ENCODE results near the gene COX19. TPM values are rescaled to one million over a fixed set of nuclear protein-coding genes. Genes with fewer than 3 reads are reported as not detected.
A peak's percentile ranks its signal among the peaks of the same experiment; 100 is the strongest.

COX19 gene
- total RNA-seq, 1 donor from 2014 or later, result 9.4 TPM

DNA sequence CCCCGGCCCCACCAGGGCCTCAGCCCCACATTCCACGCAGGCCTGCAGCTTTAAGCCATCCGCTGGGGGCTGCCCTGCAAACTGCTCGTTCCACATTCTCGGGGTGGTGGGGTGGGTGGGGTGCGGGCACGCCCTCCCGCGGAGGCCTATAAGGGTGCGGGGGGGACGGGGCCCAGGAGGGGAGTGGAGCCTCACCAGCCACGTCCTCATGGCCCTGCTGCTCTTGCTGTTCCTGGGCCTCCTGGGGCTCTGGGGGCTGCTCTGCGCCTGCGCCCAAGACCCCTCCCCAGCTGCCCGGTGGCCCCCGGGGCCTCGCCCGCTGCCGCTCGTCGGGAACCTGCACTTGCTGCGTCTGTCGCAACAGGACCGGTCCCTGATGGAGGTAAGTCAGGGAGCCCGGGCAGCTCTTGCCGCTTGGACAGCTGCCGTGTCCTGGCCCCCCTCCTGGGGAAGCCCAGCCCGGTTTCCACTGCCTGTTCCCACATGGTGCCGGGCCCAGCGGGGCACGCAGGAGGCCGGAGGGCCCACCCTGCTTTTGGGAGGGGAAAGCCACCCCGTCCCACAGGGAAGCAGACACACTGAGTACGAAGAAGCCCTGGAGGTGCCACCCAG lies 7.8 kb upstream of the COX19 start, which contains the start of gene CYP2W1:
Gene CYP2W1, plus strand, starts transcription at position 178 of the 612 bp plus-strand sequence. Its CDS starts 31 bp downstream, at position 209.
- peaks cover 27% of the 10 kb centered on the region for H3K27me3 ChIP-seq
- no peak within 1 kb of the TSS for H3K27ac ChIP-seq
- no peaks in the 10 kb centered on the region for H3K36me3 ChIP-seq
- H3K4me1 ChIP-seq, result no peaks in the 10 kb centered on the region
- intact Hi-C loops (cut with DNase I), result no loop called here
- ATAC-seq (peak; percentile 7), DNase-seq (peak; percentile 63)
- no peaks in the 10 kb centered on the region for H3K9me3 ChIP-seq
- TF ChIP-seq CTCF (IDR thresholded peaks at IDR 0.05), result no peak
- H3K4me3 ChIP-seq, result no peak within 1 kb of the TSS

DNA sequence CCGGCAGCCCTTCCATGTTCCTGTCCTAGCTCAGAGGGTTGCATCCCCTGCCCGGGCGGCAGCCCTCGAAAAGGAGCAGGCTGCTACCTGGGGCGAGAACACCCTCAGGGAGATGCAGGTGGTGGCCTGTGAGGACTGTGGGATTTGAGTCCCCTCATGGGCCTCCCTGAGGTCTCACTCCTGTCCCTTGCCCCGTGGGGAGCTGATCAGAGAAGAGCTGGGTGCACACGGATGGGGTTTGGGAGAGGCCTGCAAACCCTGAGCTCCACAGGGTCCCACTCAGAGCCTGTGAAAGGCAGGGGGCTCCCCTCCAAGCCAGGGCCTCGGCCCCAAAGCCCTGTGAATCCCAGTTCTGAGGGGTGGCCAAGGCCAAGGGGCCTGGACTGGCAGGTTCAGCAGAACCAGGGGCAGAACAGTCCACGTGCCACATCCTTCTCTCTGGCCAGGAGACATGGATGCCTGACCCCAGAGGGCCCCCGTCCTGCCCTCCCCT lies 7.2 kb upstream of the COX19 start:
- Histone ChIP-seq H3K36me3 (no peaks in the 10 kb centered on the region), H3K4me3 (no peak overlapping the region), H3K27ac (no peak overlapping the region), H3K9me3 (no peaks in the 10 kb centered on the region), H3K4me1 (no peaks in the 10 kb centered on the region), H3K27me3 (peaks cover 22% of the 10 kb centered on the region)
- intact Hi-C loops (cut with DNase I), result no loop called here
- no peak for DNase-seq
- ATAC-seq, result no peak
- no peak for TF ChIP-seq CTCF (IDR thresholded peaks at IDR 0.05)

DNA sequence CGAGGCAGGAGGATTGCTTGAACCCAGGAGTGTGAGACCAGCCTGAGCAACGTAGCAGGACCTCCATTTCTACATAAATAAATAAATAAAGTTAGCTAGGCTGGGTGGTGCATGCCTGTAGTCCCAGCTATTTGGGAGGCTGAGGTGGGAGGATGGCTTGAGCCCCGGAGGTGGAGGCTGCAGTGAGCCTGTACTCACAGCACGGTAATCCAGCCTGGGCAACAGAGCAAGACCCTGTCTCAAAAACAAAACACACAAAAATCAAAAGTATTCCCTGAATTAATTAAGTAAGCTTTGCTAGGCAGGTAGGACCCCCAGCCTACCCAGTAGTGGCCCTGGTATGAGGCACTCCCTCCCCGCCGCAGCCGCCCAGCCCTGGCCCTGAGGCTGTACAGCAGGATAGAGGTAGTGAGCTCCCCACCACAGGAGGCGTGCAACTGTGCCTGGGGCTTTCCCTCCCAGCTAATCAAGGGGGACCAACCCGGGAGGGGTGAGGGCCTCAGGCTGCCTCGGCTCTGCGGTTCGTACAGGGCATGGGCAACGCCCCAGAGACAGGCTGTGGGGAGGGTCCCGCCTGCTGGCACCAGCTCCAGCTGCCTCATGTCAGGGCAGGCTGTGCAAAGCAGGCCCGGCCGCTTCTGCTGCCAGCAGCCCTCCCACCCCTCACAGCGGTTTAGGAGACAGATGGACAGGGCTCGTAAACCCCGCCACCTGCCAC lies 6.6 kb upstream of the COX19 start:
- intact Hi-C loops (cut with DNase I), result no loop called here
- Histone ChIP-seq H3K4me1 (no peaks in the 10 kb centered on the region), H3K36me3 (no peaks in the 10 kb centered on the region), H3K4me3 (no peak overlapping the region), H3K27ac (no peak overlapping the region), H3K9me3 (no peaks in the 10 kb centered on the region), H3K27me3 (peaks cover 19% of the 10 kb centered on the region)
- ATAC-seq, result no peak
- DNase-seq, result peak; percentile 63
- TF ChIP-seq CTCF (IDR thresholded peaks at IDR 0.05), result no peak

- H3K4me3 ChIP-seq, result no peak overlapping the region
- no peak for ATAC-seq
- no peak for DNase-seq
- no peaks in the 10 kb centered on the region for H3K4me1 ChIP-seq
- no peak for TF ChIP-seq CTCF (IDR thresholded peaks at IDR 0.05)
- intact Hi-C loops (cut with DNase I), result no loop called here
- H3K9me3 ChIP-seq, result no peaks in the 10 kb centered on the region
- peaks cover 8% of the 10 kb centered on the region for H3K27me3 ChIP-seq
- H3K36me3 ChIP-seq, result no peaks in the 10 kb centered on the region
- no peak overlapping the region for H3K27ac ChIP-seq
Measured at GRCh38 chr7:979886-980571, 4.7 kb upstream of the COX19 start.

DNA sequence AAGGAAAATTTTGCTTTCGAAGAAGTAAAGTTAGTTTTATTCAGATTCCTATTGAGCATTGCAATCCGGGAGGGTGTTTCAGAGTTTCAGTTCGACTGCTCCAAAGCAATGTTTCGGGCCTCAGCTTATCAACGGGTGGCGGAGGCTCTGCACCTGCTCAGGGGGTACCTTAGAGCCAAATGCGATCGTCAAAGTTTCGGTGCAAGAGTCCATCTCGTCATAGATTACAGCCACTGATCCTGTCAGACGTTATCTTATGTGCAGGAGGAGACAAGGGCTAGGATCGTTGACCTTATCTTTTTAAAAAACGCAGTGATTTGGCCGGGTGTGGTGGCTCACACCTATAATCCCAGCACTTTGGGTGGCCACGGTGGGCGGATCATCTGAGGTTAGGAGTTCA lies 3.8 kb upstream of the COX19 start:
- H3K9me3 ChIP-seq, result no peaks in the 10 kb centered on the region
- TF ChIP-seq CTCF (IDR thresholded peaks at IDR 0.05), result no peak
- DNase-seq (no peak), ATAC-seq (no peak)
- no peaks in the 10 kb centered on the region for H3K36me3 ChIP-seq
- H3K4me3 ChIP-seq, result no peak overlapping the region
- peaks cover 5% of the 10 kb centered on the region for H3K4me1 ChIP-seq
- H3K27ac ChIP-seq, result no peak overlapping the region
- intact Hi-C loops (cut with DNase I), result no loop called here
- H3K27me3 ChIP-seq, result peaks cover under 1% of the 10 kb centered on the region

All from upper lobe of right lung (tissue), 1 donor.